ENCODE data around the gene COMMD6.
"Not testable (repeated sequence)": the region's sequence is repeated elsewhere in the genome, so short reads cannot be mapped to it uniquely, and the experiment has no call there.

Gene COMMD6

DNA sequence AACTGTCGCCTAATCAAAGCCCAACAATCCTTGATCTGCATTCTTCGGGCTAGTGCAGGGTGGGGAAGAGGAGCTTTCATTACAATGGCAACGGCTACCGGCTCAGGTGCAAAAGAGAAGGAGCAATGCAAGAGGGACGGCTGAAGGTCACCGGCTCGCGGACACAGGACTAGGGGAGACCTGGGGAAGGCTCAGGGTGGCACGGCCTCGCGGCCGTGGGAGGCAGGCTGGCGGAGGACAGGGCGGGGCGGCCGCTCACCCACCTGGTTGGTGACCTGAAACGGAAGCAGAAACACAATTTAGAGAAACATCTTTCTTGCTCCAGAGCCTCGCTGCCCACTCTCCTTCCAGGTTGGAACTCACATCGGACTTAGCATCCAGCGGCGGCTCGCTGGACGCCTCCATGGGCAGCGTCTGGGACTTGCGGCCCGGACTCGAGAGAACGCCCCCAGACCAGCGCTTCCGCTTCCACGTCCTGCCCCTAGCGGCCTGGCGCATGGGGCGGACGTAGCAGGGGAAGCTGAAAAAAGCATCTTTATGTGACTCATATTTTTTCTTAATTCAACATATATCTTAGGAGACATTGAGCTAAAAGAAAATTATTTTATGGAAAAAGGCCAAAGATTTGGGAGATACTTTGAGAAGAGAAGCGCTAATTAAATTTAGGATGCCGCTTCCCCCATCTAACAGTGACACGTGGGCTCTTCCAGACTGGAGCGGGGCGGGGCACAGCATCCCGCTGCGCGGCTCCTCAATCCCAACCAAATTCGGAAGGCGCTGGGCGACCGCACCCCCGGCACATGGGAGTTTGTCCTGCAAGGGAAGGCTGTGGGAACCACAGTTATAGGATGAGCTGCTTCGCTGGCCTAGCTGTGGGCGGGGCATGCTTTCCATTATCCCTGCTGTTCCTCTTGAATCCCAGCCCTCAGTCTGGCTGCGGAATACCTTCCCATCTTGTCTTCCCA lies at the start of gene COMMD6:
TSS of gene COMMD6 (minus strand) at position 441 of the 965 bp plus-strand sequence. CDS start at position 405, 36 bp downstream.
- DNase-seq: peak; percentile 92

DNA sequence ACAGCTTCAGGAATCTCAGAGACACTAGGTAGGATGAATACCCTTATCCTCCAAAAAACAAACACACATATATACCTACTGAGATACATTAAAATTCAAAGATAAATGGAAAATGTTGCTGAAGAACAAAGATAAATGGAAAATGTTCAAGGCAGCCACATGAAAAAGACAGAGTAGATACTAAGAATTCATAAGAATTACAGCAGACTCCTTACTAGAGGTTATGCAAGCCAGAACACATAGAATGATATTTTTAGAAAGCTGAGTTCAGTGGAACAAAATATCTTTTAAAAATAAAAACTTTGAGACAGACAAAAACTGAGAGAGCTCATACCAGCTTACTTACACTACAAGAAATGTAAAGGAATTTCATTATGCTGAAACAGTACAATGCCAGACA lies 47.5 kb upstream of the COMMD6 start:
- DNase-seq: no peak

GRCh38 chr13:75583091-75583490 lies 45.5 kb upstream of the COMMD6 start:
- no peak for DNase-seq

GRCh38 chr13:75581874-75582640 lies 44.4 kb upstream of the COMMD6 start:
- no peak for DNase-seq

GRCh38 chr13:75579529-75579928 lies 41.9 kb upstream of the COMMD6 start:
- no peak for DNase-seq

GRCh38 chr13:75569576-75569975 lies 31.9 kb upstream of the COMMD6 start:
- DNase-seq: no peak

- DNase-seq: no peak
Observed at GRCh38 chr13:75566658-75567057, 29.0 kb upstream of the COMMD6 start.

DNA sequence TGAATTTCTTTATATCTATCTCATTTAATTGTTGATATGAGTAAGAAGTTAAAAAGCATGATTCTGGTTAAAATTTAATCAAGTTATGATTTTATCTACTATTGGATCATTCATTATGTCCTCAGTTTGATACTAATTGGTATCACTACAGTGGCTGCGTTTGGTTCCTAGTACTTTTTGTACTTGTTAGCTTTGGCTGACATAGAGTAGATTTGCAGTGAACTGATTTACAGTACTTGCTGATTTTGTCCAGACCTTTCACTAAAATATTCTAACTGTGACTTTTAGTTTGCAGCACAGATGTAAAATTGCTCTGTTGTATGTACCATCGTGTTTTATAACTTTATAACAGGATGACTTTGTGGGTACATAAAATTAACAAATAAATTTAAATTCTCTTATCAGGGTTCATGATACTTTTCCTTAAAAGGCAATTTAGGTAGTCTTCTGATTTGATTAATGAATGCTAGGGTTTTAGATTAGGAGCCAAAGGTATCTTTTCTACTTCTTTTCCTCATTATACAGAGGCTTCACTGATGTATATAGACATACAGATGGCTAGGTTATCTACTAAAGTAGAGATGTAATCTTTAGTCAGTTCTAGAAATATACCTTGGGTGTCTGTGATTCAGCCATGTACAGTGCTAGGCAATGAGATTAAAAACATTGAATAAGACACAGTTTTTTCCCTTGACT lies 20.7 kb upstream of the COMMD6 start:
- DNase-seq: no peak

- DNase-seq: no peak
Observed at GRCh38 chr13:75556961-75557360, 19.3 kb upstream of the COMMD6 start.

GRCh38 chr13:75555836-75556235 lies 18.2 kb upstream of the COMMD6 start:
- no peak for DNase-seq

DNA sequence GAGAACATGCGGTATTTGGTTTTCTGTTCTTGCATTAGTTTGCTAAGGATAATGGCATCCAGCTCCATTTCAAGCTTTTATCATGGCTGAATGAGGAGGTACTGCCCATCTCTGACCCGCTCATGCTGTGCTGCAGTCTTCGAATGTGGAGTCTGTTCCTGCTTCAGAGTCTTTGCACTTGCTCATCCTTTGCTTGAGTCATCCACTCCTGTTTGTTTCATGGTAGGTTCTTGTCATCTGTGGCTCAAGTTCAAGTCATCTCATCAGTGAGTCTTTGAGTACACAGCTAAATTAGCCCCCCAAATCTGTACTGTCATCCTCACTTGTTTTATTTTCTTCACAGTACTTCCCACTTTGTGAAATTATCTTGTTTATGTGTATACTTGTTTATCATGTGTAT lies 17.3 kb upstream of the COMMD6 start:
- DNase-seq: no peak

- no peak for DNase-seq
Observed at GRCh38 chr13:75554464-75554863, 16.8 kb upstream of the COMMD6 start.

DNA sequence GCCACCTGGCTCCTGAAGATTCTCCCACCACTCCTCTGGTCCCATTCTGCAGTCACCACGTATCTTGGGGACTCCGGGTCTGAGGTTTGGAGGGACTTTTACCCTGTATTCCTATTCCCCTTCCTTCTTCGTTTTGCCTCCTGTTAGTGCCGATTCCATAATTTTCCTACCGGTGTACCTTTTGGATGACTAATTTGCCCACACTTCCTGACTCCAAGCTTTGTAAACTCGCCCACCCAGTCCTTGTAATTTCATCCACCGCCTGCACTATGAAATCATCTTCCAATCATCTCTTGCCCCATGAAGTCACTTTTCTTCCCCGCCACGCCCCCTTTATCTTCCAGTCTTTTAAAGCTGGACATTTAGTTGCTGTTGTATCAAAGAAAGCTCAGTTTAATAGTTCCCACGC lies 12.5 kb upstream of the COMMD6 start:
- no peak for DNase-seq

GRCh38 chr13:75549262-75550158 lies 11.9 kb upstream of the COMMD6 start, which contains the start of gene UCHL3:
UCHL3 (plus strand) TSS chr13:75549791; CDS start chr13:75549821, 30 bp downstream.
- DNase-seq: peak; percentile 93

DNA sequence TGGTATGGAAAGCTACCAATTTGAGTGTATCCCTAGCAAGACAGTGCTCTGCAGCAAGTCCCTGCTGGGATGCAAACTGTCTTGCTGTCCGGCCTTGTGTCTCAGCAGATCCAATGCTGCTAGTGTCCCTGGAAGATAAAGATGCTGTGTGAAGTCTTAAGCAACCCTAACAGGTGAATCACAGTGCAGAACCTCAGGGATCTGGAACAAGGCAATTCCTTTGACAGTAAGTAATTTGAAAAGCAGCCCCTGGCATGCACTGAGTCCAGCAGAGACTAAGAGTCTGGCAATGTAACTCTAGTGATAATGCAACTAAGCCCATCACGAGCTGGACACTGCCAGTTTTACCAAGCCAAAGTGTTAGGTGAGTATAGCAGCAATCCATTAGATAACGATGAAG lies 10.3 kb upstream of the COMMD6 start:
- DNase-seq: no peak

DNA sequence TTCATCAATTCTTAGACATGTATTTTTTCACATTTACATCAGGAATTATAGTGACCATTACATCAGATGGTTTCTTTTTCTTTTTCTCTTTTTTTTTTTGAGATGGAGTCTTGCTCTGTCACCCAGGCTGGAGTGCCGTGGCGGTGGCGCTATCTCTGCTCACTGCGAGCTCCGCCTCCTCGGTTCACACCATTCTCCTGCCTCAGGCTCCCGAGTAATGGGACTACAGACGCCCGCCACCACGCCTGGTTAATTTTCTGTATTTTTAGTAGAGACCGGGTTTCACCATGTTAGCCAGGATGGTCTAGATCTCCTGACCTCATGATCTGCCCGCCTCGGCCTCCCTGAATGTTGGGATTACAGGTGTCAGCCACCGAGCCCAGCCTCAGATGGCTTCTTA lies 7.7 kb upstream of the COMMD6 start:
- DNase-seq: not testable (repeated sequence)

DNA sequence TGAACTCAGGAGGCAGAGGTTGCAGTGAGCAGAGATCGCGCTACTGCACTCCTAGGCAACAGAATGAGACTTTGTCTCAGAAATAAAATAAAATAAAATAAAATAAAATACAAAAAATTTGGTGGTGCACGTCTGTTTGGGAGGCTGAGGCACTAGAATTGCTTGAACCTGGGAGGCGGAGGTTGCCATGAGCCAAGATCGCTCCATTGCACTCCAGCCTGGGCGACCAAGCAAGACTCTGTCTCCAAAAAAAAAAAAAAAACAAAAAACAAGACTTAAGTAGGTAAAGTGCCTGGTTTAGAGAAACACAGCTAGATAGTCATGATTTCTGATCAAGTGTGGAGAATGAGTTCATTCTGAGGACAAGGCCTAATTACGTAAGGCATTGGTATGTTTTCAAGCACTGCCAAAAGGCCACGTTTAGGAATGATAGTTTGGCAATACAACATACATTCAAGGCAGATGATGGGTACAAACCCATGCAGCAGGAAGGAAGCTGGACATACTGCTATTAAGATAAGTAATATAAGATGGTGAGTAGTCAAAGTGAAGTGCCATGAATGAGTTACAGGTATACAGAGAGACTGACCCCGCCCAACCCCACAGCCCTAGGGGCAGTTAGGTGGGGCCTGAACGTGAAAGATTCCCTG lies 7.2 kb upstream of the COMMD6 start:
- DNase-seq: no peak

- no peak for DNase-seq
Observed at GRCh38 chr13:75541961-75542360, 4.3 kb upstream of the COMMD6 start.

DNA sequence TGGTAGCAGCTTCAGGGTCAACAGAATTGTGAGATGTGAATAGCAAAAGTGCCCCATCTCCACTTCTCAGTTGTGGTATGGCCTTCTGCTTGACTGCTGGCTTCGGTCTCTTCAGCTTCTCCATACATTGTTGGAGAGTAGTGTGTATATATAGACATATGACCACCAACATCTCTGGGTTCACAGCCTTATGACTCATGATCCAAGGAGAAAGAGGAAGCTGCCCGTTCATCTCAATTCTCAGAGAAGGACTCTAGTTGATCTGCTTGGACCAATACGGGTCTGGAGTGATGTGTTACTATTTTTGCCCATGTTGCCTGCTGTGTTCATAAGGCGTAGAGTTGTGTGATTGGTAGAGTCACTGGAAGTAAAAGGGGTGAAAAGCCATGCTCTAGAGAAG lies 3.6 kb upstream of the COMMD6 start:
- no peak for DNase-seq

- DNase-seq: no peak
Observed at GRCh38 chr13:75533861-75534260, 3.8 kb downstream of the COMMD6 start.

DNA sequence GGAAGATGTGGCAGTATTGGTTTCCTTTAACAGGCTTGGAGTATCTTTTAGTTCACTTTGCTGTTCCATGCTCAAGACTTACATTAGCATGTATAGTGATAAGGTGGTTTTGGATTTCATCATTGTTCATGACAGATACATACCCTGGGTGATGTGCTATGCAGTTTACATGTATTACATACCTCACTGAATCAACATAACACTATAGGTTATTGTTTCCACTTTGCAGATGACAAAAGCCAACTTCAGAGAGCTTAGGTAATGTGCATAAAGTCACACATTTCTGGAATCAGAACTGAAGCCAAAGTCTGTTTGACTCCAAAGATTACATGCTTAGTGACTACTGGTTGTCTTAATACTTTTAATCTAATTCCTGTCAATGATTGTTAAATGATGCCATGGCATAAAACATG lies 7.1 kb downstream of the COMMD6 start:
- DNase-seq: no peak

DNA sequence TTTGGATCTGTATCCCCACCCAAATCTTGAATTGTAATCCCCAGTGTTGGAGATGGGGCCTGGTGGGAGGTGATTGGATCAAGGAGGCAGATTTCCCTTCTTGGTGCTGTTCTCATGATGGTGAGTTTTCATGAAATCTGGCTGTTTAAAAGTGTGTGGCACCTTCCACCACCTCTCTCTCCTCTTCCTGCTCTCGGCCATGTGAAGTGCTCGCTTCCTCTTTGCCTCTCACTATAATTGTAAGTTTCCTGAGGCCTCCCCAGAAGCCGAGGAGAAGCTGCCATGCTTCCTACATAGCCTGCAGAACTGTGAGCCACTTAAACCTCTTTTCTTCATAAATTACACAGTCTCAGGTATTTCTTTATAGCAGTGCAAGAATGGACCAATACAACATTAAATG lies 15.7 kb downstream of the COMMD6 start:
- DNase-seq: no peak

Measured in NCI-H2171 (cell line).